ENCODE measurements around the gene STAT5B.

DNA sequence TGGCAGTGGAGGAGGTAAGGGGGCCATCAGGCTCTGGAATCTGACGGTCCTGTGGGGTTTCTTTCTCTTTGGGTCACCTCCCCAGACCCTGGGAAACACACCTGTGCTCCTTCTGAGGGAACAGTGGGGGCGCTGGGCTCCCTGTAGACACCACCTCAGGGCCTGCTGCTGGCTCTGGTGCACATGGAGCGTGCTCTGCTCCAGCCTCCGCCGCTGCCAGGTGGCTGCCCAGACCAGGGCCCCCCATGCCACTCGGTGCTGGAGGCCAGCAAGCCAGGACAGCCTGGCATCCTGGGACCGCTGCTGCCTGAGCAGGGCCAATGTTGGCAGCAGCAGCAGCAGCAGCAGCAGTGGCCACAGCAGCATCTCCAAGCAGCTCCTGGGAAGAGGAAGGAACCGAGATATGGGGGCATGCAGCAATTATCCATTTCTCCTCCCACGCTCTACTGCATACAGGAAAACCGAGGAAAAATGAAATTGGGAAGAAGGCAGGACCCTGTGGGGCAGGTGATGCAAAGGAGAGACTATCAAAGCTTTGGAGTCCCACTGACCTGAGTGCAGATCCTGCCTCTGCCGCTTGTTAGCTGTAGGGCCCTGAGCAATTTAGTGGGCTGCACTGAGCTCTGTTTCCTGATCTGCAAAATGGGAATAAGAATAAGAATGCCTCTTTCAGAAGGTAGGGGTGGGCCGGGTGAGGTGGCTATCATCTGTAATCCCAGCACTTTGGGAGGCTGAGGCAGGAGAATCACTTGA lies 82.8 kb downstream of the STAT5B start:
- TF ChIP-seq EZH2 (IDR thresholded peaks at IDR 0.05) (no peak), POLR2A (IDR thresholded peaks at IDR 0.05; ENCODE audit: borderline replicate concordance, extremely low read depth, insufficient read depth, insufficient read length) (no peak), RAD21 (IDR thresholded peaks at IDR 0.05; ENCODE audit: low read depth) (no peak), POLR2AphosphoS5 (IDR thresholded peaks at IDR 0.05; ENCODE audit: low read depth, low read length) (no peak)
- TF ChIP-seq, protein P1, sequence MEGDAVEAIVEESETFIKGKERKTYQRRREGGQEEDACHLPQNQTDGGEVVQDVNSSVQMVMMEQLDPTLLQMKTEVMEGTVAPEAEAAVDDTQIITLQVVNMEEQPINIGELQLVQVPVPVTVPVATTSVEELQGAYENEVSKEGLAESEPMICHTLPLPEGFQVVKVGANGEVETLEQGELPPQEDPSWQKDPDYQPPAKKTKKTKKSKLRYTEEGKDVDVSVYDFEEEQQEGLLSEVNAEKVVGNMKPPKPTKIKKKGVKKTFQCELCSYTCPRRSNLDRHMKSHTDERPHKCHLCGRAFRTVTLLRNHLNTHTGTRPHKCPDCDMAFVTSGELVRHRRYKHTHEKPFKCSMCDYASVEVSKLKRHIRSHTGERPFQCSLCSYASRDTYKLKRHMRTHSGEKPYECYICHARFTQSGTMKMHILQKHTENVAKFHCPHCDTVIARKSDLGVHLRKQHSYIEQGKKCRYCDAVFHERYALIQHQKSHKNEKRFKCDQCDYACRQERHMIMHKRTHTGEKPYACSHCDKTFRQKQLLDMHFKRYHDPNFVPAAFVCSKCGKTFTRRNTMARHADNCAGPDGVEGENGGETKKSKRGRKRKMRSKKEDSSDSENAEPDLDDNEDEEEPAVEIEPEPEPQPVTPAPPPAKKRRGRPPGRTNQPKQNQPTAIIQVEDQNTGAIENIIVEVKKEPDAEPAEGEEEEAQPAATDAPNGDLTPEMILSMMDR (IDR thresholded peaks at IDR 0.05 in 2 of 3, conservative IDR thresholded peaks at IDR 0.05 in 1 of 3; ENCODE audit: borderline replicate concordance in 1 of 3, insufficient read depth in 1 of 3, low read depth in 2 of 3, low read length in 2 of 3): no peak
- TF ChIP-seq, protein P2, sequence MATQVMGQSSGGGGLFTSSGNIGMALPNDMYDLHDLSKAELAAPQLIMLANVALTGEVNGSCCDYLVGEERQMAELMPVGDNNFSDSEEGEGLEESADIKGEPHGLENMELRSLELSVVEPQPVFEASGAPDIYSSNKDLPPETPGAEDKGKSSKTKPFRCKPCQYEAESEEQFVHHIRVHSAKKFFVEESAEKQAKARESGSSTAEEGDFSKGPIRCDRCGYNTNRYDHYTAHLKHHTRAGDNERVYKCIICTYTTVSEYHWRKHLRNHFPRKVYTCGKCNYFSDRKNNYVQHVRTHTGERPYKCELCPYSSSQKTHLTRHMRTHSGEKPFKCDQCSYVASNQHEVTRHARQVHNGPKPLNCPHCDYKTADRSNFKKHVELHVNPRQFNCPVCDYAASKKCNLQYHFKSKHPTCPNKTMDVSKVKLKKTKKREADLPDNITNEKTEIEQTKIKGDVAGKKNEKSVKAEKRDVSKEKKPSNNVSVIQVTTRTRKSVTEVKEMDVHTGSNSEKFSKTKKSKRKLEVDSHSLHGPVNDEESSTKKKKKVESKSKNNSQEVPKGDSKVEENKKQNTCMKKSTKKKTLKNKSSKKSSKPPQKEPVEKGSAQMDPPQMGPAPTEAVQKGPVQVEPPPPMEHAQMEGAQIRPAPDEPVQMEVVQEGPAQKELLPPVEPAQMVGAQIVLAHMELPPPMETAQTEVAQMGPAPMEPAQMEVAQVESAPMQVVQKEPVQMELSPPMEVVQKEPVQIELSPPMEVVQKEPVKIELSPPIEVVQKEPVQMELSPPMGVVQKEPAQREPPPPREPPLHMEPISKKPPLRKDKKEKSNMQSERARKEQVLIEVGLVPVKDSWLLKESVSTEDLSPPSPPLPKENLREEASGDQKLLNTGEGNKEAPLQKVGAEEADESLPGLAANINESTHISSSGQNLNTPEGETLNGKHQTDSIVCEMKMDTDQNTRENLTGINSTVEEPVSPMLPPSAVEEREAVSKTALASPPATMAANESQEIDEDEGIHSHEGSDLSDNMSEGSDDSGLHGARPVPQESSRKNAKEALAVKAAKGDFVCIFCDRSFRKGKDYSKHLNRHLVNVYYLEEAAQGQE (IDR thresholded peaks at IDR 0.05; ENCODE audit: low read depth): no peak

Data from HCT116 (cell line).